ENCODE results near the gene PEF1.

Gene PEF1

GRCh38 chr1:31623365-31623764, 21.3 kb downstream of the PEF1 start:
- no peak overlapping the region for H3K4me3 ChIP-seq (replicated peaks in 1 of 2; ENCODE audit: low read depth in 2 of 2, low read length in 2 of 2)
- no peak for TF ChIP-seq CTCF (IDR thresholded peaks at IDR 0.05; ENCODE audit: low read depth, low read length)
- no peak for DNase-seq (ENCODE audit: low read depth in 2 of 2)

GRCh38 chr1:31621847-31622730, 22.6 kb downstream of the PEF1 start:
- no peak overlapping the region for H3K4me3 ChIP-seq (replicated peaks in 1 of 2; ENCODE audit: low read depth in 2 of 2, low read length in 2 of 2)
- no peak for TF ChIP-seq CTCF (IDR thresholded peaks at IDR 0.05; ENCODE audit: low read depth, low read length)
- no peak for DNase-seq (ENCODE audit: low read depth in 2 of 2)

GRCh38 chr1:31621498-31621820, 23.2 kb downstream of the PEF1 start:
- no peak for DNase-seq (ENCODE audit: low read depth in 2 of 2)
- TF ChIP-seq CTCF (IDR thresholded peaks at IDR 0.05; ENCODE audit: low read depth, low read length) = no peak
- H3K4me3 ChIP-seq (replicated peaks in 1 of 2; ENCODE audit: low read depth in 2 of 2, low read length in 2 of 2) = no peak overlapping the region

- no peak overlapping the region for H3K4me3 ChIP-seq (replicated peaks in 1 of 2; ENCODE audit: low read depth in 2 of 2, low read length in 2 of 2)
- no peak for TF ChIP-seq CTCF (IDR thresholded peaks at IDR 0.05; ENCODE audit: low read depth, low read length)
- DNase-seq (ENCODE audit: low read depth in 2 of 2) = no peak
Observed at GRCh38 chr1:31620631-31621497, 23.8 kb downstream of the PEF1 start.

- no peak for TF ChIP-seq CTCF (IDR thresholded peaks at IDR 0.05; ENCODE audit: low read depth, low read length)
- DNase-seq (ENCODE audit: low read depth in 2 of 2) = no peak
- H3K4me3 ChIP-seq (replicated peaks in 1 of 2; ENCODE audit: low read depth in 2 of 2, low read length in 2 of 2) = no peak overlapping the region
Observed at GRCh38 chr1:31618916-31619846, 25.5 kb downstream of the PEF1 start.
